Upper lobe of left lung (tissue), 4 donors: ENCODE measurements around the gene GNG13.

ENCODE experiments used
- EP300 ChIP-seq, 4 donors: sonication (generic); formaldehyde crosslinking; IDR thresholded peaks; one replicate each; pipeline ENCODE4 v1.5.1; 2017; ENCODE audit warnings: antibody characterized with exemption in 4 of 4, control low read depth in 2 of 4
- POLR2A ChIP-seq, 4 donors: fragments of 450-650 bp; IDR thresholded peaks; one replicate each; pipeline ENCODE4 v1.5.1; 2016 to 2017; ENCODE audit warnings: antibody characterized with exemption in 4 of 4, mild to moderate bottlenecking in 2 of 4

- TF ChIP-seq POLR2A (IDR thresholded peaks at IDR 0.05): no peak
- no peak for TF ChIP-seq EP300 (IDR thresholded peaks at IDR 0.05)
These were observed 32.9 kb upstream of the GNG13 start for GRCh38 chr16:833411-833810.
